Measurements from ENCODE around the gene NOX5. TPM values are rescaled to one million over a fixed set of nuclear protein-coding genes. Genes with fewer than 3 reads are reported as not detected.

Gene NOX5
- total and polyA plus RNA-seq, 2 of the 4 experiments (the other 2 are of a cell fraction) = 0.07 TPM; not detected in 1

- Histone ChIP-seq H4K20me1 (ENCODE audit: insufficient read depth, low read length) (no peaks in the 10 kb centered on the region), H2AK5ac (ENCODE audit: low read depth, low read length) (no peak overlapping the region), H3K4me2 (ENCODE audit: low read depth, low read length) (no peak overlapping the region), H3K4me3 (ENCODE audit: insufficient read depth, low read depth, low read length) (no peak overlapping the region), H2BK5ac (ENCODE audit: low read depth, low read length, poor library complexity, severe bottlenecking) (no peak overlapping the region), H3K23ac (ENCODE audit: low read depth, low read length) (no peak overlapping the region), H3K9ac (ENCODE audit: low read depth, low read length) (no peak overlapping the region), H2BK15ac (ENCODE audit: low read depth, low read length) (no peak overlapping the region), H4K91ac (ENCODE audit: insufficient read depth, low read depth, low read length) (no peak overlapping the region), H2AK9ac (replicated peaks; ENCODE audit: low read depth, low read length, poor library complexity) (no peak overlapping the region), H3K4ac (ENCODE audit: low read depth, low read length) (no peak overlapping the region), H4K5ac (ENCODE audit: low read depth, low read length) (no peak overlapping the region), H4K8ac (ENCODE audit: low read depth in 2 of 2, low read length in 2 of 2) (no peak overlapping the region), H3K18ac (ENCODE audit: low read depth, low read length) (no peak overlapping the region), H3K36me3 (ENCODE audit: control insufficient read depth, insufficient read depth, low read length) (no peaks in the 10 kb centered on the region), H3K14ac (replicated peaks; ENCODE audit: low read depth, low read length) (no peak overlapping the region), H3K9me3 (ENCODE audit: control insufficient read depth, insufficient read depth, low read length) (no peaks in the 10 kb centered on the region), H3K56ac (ENCODE audit: extremely low read depth, insufficient read depth, low read length) (no peak overlapping the region), H3K79me1 (ENCODE audit: low read depth in 1 of 2, low read length in 2 of 2) (no peaks in the 10 kb centered on the region), H3K27me3 (ENCODE audit: control insufficient read depth, insufficient read depth, low read length) (peaks cover 72% of the 10 kb centered on the region), H2AFZ (replicated peaks; ENCODE audit: low read length, poor library complexity) (no peak overlapping the region), H3K4me1 (ENCODE audit: control insufficient read depth, insufficient read depth, low read length) (no peaks in the 10 kb centered on the region), H3K27ac (ENCODE audit: insufficient read depth, low read length) (no peak overlapping the region), H3K9me1 (ENCODE audit: insufficient read depth, low read length) (no peaks in the 10 kb centered on the region), H2BK20ac (ENCODE audit: low read depth, low read length) (no peak overlapping the region), H2BK120ac (ENCODE audit: low read depth, low read length) (no peak overlapping the region)
- ATAC-seq (ENCODE audit: low read depth) = no peak
- ChIA-PET CTCF (no interaction called here), POLR2A (ENCODE audit: unreplicated experiment) (no interaction called here)
- 83% methylated on average over 1 of the region's 2 CpGs; no CpG with 5 or more reads in 1 of the 2 experiments for WGBS, 2 experiments (ENCODE audit: extremely low coverage in 2 of 2, insufficient read length in 1 of 2)
- TF ChIP-seq SMC3 (IDR thresholded peaks at IDR 0.05; ENCODE audit: low read depth, low read length) = no peak
- TF ChIP-seq RFX5 (IDR thresholded peaks at IDR 0.05; ENCODE audit: low read depth, low read length) = no peak
- no peak for TF ChIP-seq USF2 (IDR thresholded peaks at IDR 0.05; ENCODE audit: low read depth, low read length)
- no peak for TF ChIP-seq NFE2L2 (IDR thresholded peaks at IDR 0.05; ENCODE audit: low read depth, low read length)
- no TSS peak for BruUV-seq (replicated peaks)
- intact Hi-C loops (cut with micrococcal nuclease) = no loop called here
- DNase-seq = no peak
- dilution Hi-C loops (cut with HindIII; ENCODE audit: low sequenced_read_pairs, unreplicated experiment) = no loop called here
- in situ Hi-C loops (cut with MboI; ENCODE audit: low sequenced_read_pairs) = no loop called here
Observed at GRCh38 chr15:69100821-69101220, 86.3 kb downstream of the NOX5 start.
